Stomach (tissue), 4 donors: ENCODE measurements around the gene CAND2.

Experiments
- EP300 ChIP-seq: sonication (generic); formaldehyde crosslinking; IDR thresholded peaks from one replicate; pipeline ENCODE4 v1.6.1; 2017; ENCODE audit warnings: antibody characterized with exemption
- POLR2A ChIP-seq, 4 donors: fragments of 450-650 bp; IDR thresholded peaks; one replicate each; pipeline ENCODE4 v1.6.1; 2016; ENCODE audit warnings: antibody characterized with exemption in 4 of 4, control low read depth in 2 of 4, mild to moderate bottlenecking in 1 of 4, moderate library complexity in 1 of 4
- POLR2AphosphoS5 ChIP-seq, 3 donors: sonication (generic); formaldehyde crosslinking; IDR thresholded peaks; one replicate each; pipeline ENCODE4 v1.6.1; 2016; ENCODE audit warnings: antibody characterized with exemption in 3 of 3
- TF ChIP-seq, protein P1 (sequence below), 7 experiments: fragments of 450-650 bp in 4 of 7; fragments of 200-600 bp in 3 of 7; sonication (generic) in 3 of 7; IDR thresholded peaks; one replicate each; pipeline ENCODE4 v1.5.1; 2016 to 2019; ENCODE audit warnings: antibody characterized with exemption in 7 of 7, control low read depth in 2 of 7, mild to moderate bottlenecking in 1 of 7

DNA sequence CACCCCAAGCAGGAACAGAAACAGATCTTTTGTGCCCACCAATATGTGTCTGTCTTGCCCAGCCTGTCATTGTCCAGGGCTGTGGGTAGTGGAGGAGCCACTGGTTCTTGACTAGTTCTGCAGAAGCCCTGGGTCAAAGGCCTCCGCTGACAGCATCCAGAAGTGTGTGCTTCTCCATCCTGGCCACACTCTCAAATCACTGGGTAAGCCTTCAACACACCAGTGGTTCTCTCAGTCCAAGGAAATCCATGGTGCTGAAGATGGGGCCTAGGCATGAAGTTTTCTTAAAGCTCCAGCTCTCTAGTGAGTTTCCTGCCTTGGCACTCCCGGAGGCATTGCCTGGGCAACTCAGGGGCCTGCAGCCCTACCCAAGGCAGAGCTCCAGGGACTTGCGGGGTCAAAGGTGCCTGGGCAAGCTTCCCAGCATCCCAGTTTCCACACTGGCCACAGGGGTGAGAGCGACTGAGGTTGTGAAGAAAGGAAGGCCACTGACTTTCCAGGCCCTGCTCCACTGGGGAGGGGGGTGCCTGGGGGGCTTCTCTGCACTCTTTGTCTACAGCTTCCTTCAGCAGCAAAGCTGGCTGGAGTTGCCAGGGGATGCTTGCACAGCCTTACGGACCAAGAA is 82.8 kb downstream of the CAND2 start:
- TF ChIP-seq, protein P1, sequence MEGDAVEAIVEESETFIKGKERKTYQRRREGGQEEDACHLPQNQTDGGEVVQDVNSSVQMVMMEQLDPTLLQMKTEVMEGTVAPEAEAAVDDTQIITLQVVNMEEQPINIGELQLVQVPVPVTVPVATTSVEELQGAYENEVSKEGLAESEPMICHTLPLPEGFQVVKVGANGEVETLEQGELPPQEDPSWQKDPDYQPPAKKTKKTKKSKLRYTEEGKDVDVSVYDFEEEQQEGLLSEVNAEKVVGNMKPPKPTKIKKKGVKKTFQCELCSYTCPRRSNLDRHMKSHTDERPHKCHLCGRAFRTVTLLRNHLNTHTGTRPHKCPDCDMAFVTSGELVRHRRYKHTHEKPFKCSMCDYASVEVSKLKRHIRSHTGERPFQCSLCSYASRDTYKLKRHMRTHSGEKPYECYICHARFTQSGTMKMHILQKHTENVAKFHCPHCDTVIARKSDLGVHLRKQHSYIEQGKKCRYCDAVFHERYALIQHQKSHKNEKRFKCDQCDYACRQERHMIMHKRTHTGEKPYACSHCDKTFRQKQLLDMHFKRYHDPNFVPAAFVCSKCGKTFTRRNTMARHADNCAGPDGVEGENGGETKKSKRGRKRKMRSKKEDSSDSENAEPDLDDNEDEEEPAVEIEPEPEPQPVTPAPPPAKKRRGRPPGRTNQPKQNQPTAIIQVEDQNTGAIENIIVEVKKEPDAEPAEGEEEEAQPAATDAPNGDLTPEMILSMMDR (IDR thresholded peaks at IDR 0.05): no peak
- TF ChIP-seq POLR2A (IDR thresholded peaks at IDR 0.05): no peak
- no peak for TF ChIP-seq EP300
- no peak for TF ChIP-seq POLR2AphosphoS5 (IDR thresholded peaks at IDR 0.05)
